H9 (cell line): ENCODE results near the gene RHOXF2B. TPM values are rescaled to one million over a fixed set of nuclear protein-coding genes. Genes with fewer than 3 reads are reported as not detected.
A peak's percentile ranks its signal among the peaks of the same experiment; 100 is the strongest.
"Not testable (repeated sequence)": the region's sequence is repeated elsewhere in the genome, so short reads cannot be mapped to it uniquely, and the experiment has no call there.

Source experiments
- DNase-seq: peaks from one replicate; pipeline ENCODE4 v3.0.0-alpha.2; 2017
- H2AFZ ChIP-seq: one replicate; pipeline ENCODE4 v1.6.1; 2013; ENCODE audit warnings: mild to moderate bottlenecking, low read length, control low read depth, moderate library complexity
- H2AK5ac ChIP-seq: 2 replicates; pipeline ENCODE4 v1.6.1; 2013; ENCODE audit warnings: low read length, control low read depth, mixed read lengths; ENCODE audit not compliant: insufficient read length
- H2BK120ac ChIP-seq: one replicate; pipeline ENCODE4 v1.6.1; 2013; ENCODE audit warnings: low read depth, mild to moderate bottlenecking, low read length, control low read depth, inconsistent platforms; ENCODE audit not compliant: poor library complexity, severe bottlenecking
- H2BK12ac ChIP-seq: 2 replicates; pipeline ENCODE4 v1.6.1; 2013; ENCODE audit warnings: low read length, control low read depth, mixed read lengths, low read depth; ENCODE audit not compliant: insufficient read length
- H2BK15ac ChIP-seq: 2 replicates; pipeline ENCODE4 v1.6.1; 2013; ENCODE audit warnings: low read depth, low read length, control low read depth
- H2BK20ac ChIP-seq: one replicate; pipeline ENCODE4 v1.6.1; 2013; ENCODE audit warnings: low read depth, mild to moderate bottlenecking, low read length, control low read depth, inconsistent platforms; ENCODE audit not compliant: poor library complexity, severe bottlenecking
- H2BK5ac ChIP-seq: 2 replicates; pipeline ENCODE4 v1.6.1; 2013; ENCODE audit warnings: low read length, control low read depth, mixed read lengths; ENCODE audit not compliant: insufficient read length
- H3K14ac ChIP-seq: 2 replicates; pipeline ENCODE4 v1.6.1; 2013; ENCODE audit warnings: low read length, control low read depth; ENCODE audit not compliant: insufficient read depth
- H3K18ac ChIP-seq: 2 replicates; pipeline ENCODE4 v1.6.1; 2013; ENCODE audit warnings: low read depth, mild to moderate bottlenecking, mixed read lengths, low read length, control low read depth; ENCODE audit not compliant: insufficient read length
- H3K23ac ChIP-seq: 2 replicates; pipeline ENCODE4 v1.6.1; 2013; ENCODE audit warnings: low read length, control low read depth, mixed read lengths, low read depth; ENCODE audit not compliant: insufficient read length
- H3K23me2 ChIP-seq: 2 replicates; pipeline ENCODE4 v1.6.1; 2013; ENCODE audit warnings: low read depth, mild to moderate bottlenecking, mixed read lengths, low read length, control low read depth; ENCODE audit not compliant: insufficient read length, poor library complexity, severe bottlenecking
- H3K27ac ChIP-seq: 2 replicates; pipeline ENCODE4 v1.5.1; 2013; ENCODE audit warnings: low read length, control low read depth, mixed read lengths, low read depth; ENCODE audit not compliant: insufficient read length
- H3K27me3 ChIP-seq: 2 replicates; pipeline ENCODE4 v1.6.1; 2013; ENCODE audit warnings: low read length, control low read depth, inconsistent platforms; ENCODE audit not compliant: insufficient read depth
- H3K4ac ChIP-seq: 2 replicates; pipeline ENCODE4 v1.6.1; 2013; ENCODE audit warnings: low read depth, mild to moderate bottlenecking, control low read depth, inconsistent platforms, low read length, moderate library complexity
- H3K4me1 ChIP-seq: 2 replicates; pipeline ENCODE4 v1.6.1; 2013; ENCODE audit warnings: low read length, control low read depth, inconsistent platforms; ENCODE audit not compliant: insufficient read depth
- H3K4me2 ChIP-seq: 2 replicates; pipeline ENCODE4 v1.6.1; 2013; ENCODE audit warnings: low read length, control low read depth, mixed read lengths; ENCODE audit not compliant: insufficient read length, insufficient read depth
- H3K56ac ChIP-seq: 2 replicates; pipeline ENCODE4 v1.6.1; 2013; ENCODE audit warnings: low read depth, mild to moderate bottlenecking, mixed read lengths, low read length, control low read depth; ENCODE audit not compliant: insufficient read length
- H3K79me1 ChIP-seq: 2 replicates; pipeline ENCODE4 v1.6.1; 2013; ENCODE audit warnings: low read depth, mild to moderate bottlenecking, moderate library complexity, low read length, control low read depth, inconsistent platforms; ENCODE audit not compliant: insufficient read depth, poor library complexity, severe bottlenecking
- H3K79me2 ChIP-seq: 2 replicates; pipeline ENCODE4 v1.6.1; 2013; ENCODE audit warnings: low read length, control low read depth, inconsistent platforms; ENCODE audit not compliant: insufficient read depth
- H3K9ac ChIP-seq: 2 replicates; pipeline ENCODE4 v1.6.1; 2013; ENCODE audit warnings: low read length, control low read depth, mixed read lengths; ENCODE audit not compliant: insufficient read length; ENCODE audit errors: extremely low read depth
- H3K9me3 ChIP-seq: one replicate; pipeline ENCODE4 v1.6.1; 2013; ENCODE audit warnings: low read depth, low read length, inconsistent platforms; ENCODE audit not compliant: control insufficient read depth
- H3T11ph ChIP-seq: one replicate; pipeline ENCODE4 v1.6.1; 2013; ENCODE audit warnings: mild to moderate bottlenecking, low read length, control low read depth, inconsistent platforms
- H4K20me1 ChIP-seq: one replicate; pipeline ENCODE4 v1.6.1; 2013; ENCODE audit not compliant: control insufficient read depth, insufficient read length, insufficient read depth
- H4K5ac ChIP-seq: 2 replicates; pipeline ENCODE4 v1.6.1; 2013; ENCODE audit warnings: low read depth, mild to moderate bottlenecking, mixed read lengths, low read length, control low read depth; ENCODE audit not compliant: insufficient read length
- H4K8ac ChIP-seq: replicated peaks from 2 replicates; pipeline ENCODE4 v1.6.1; 2013; ENCODE audit warnings: low read length, control low read depth, mixed read lengths, low read depth; ENCODE audit not compliant: insufficient read length
- H4K91ac ChIP-seq: 2 replicates; pipeline ENCODE4 v1.6.1; 2013; ENCODE audit warnings: low read depth, mild to moderate bottlenecking, moderate library complexity, mixed read lengths, low read length, control low read depth; ENCODE audit not compliant: insufficient read length
- H3K27ac Mint-ChIP-seq, 3 experiments: 2 replicates in 2 of 3; 3 replicates in 1 of 3; pipeline ENCODE4 v1.8.0; 2020 to 2021; ENCODE audit warnings: mixed read lengths in 3 of 3, mild to moderate bottlenecking in 1 of 3, moderate library complexity in 1 of 3
- H3K27me3 Mint-ChIP-seq: 2 replicates; pipeline ENCODE4 v1.8.0; 2021; ENCODE audit warnings: low read depth, mild to moderate bottlenecking, moderate library complexity, mixed read lengths
- H3K36me3 Mint-ChIP-seq, 3 experiments: 2 replicates in 2 of 3; 3 replicates in 1 of 3; pipeline ENCODE4 v1.8.0; 2020 to 2021; ENCODE audit warnings: low read depth in 3 of 3, mixed read lengths in 3 of 3; ENCODE audit not compliant: insufficient read depth in 1 of 3
- H3K4me1 Mint-ChIP-seq, 2 experiments: 2 replicates each; pipeline ENCODE4 v1.8.0; 2020; ENCODE audit warnings: mixed read lengths in 2 of 2
- H3K4me3 Mint-ChIP-seq, 2 experiments: 2 replicates in 1 of 2; 3 replicates in 1 of 2; pipeline ENCODE4 v1.8.0; 2020 to 2021; ENCODE audit warnings: mild to moderate bottlenecking in 2 of 2, mixed read lengths in 2 of 2, moderate library complexity in 1 of 2
- H3K9me3 Mint-ChIP-seq, 2 experiments: 2 replicates in 1 of 2; 3 replicates in 1 of 2; pipeline ENCODE4 v1.8.0; 2020; ENCODE audit warnings: mild to moderate bottlenecking in 2 of 2, mixed read lengths in 2 of 2, moderate library complexity in 1 of 2
- WGBS: extraction: QIAGEN DNeasy Blood & Tissue Kit; methylation state at CpG from one replicate; pipeline ENCODE4 v1.1.7; 2013; ENCODE audit warnings: missing lambda C conversion rate, low lambda C conversion rate, mixed read lengths; ENCODE audit not compliant: insufficient read length; ENCODE audit errors: extremely low coverage; 5-methylcytosine and 5-hydroxymethylcytosine counted together
- total RNA-seq: library from RNA; stranded (reverse); gene quantifications from 2 replicates; pipeline ENCODE4 v1.2.1, GENCODE V29; 2021
- TF ChIP-seq, protein P1 (sequence below): fragments of 200-600 bp; sonication (generic); conservative IDR thresholded peaks from 3 replicates; pipeline ENCODE4 v1.8.0; 2021; ENCODE audit warnings: antibody characterized with exemption, mild to moderate bottlenecking

The RHOXF2B gene
- total RNA-seq, 1 experiment from 2014 or later, result not detected

DNA sequence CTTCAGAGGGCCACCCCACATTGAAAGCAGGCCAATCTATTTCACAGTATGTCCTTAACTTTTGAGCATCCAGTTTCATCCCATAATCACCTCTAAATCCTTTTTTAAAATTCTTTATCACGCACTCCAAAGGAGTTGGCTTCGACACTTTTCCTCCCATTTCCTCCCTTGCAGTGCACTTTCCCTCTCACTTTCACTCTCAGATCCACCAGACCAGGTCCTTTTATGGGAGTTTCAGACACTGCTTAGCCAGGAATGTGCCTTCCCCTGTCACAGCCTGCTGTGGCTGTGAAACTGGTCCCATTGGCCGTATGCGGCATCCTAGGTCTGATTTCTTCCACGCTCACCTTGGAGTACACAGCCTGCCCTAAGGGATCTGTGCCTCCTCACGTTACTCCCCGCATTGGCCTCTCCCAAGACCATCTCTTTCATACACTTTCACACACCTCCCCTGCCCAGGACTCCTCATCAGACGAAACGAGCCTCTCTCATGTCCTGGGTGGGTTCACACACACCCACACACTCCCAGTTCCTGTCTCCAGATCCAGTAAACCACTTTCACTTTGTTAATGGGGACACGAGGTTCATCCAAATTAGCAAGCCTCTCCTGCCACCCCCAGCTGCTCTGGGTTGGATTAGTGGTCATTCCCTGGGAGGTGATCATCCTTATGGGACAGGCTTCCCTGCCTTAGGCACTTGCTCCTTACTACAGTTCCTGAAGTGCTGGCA, 10.0 kb upstream of the RHOXF2B start:
- no peaks in the 10 kb centered on the region; the same call in 1 of the 2 replicates for H3K27me3 Mint-ChIP-seq
- no peak overlapping the region for H4K8ac ChIP-seq
- no peak overlapping the region for H4K91ac ChIP-seq
- no peak overlapping the region for H3K27ac ChIP-seq
- no peak overlapping the region for H2BK15ac ChIP-seq
- H3K14ac ChIP-seq, result no peak overlapping the region
- no peak overlapping the region for H2BK20ac ChIP-seq
- H3K56ac ChIP-seq, result no peak overlapping the region
- peaks cover 13 to 15% of the 10 kb centered on the region in 2 experiments for H3K4me1 Mint-ChIP-seq
- H3K18ac ChIP-seq, result no peak overlapping the region
- H3K79me2 ChIP-seq, result no peaks in the 10 kb centered on the region
- no peaks in the 10 kb centered on the region for H4K20me1 ChIP-seq
- H2BK12ac ChIP-seq, result no peak overlapping the region
- TF ChIP-seq, protein P1, sequence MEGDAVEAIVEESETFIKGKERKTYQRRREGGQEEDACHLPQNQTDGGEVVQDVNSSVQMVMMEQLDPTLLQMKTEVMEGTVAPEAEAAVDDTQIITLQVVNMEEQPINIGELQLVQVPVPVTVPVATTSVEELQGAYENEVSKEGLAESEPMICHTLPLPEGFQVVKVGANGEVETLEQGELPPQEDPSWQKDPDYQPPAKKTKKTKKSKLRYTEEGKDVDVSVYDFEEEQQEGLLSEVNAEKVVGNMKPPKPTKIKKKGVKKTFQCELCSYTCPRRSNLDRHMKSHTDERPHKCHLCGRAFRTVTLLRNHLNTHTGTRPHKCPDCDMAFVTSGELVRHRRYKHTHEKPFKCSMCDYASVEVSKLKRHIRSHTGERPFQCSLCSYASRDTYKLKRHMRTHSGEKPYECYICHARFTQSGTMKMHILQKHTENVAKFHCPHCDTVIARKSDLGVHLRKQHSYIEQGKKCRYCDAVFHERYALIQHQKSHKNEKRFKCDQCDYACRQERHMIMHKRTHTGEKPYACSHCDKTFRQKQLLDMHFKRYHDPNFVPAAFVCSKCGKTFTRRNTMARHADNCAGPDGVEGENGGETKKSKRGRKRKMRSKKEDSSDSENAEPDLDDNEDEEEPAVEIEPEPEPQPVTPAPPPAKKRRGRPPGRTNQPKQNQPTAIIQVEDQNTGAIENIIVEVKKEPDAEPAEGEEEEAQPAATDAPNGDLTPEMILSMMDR, result no peak
- H2AFZ ChIP-seq, result no peak overlapping the region
- no peak for DNase-seq
- no peak overlapping the region for H3K4me3 Mint-ChIP-seq
- H3K79me1 ChIP-seq, result no peaks in the 10 kb centered on the region
- H2BK120ac ChIP-seq, result no peak overlapping the region
- H3K9me3 ChIP-seq, result peaks cover 21% of the 10 kb centered on the region
- no peak overlapping the region for H3K9ac ChIP-seq
- no peak overlapping the region for H3K4me2 ChIP-seq
- H2AK5ac ChIP-seq, result no peak overlapping the region
- no peak overlapping the region for H3K4ac ChIP-seq
- no peaks in the 10 kb centered on the region for H3K23me2 ChIP-seq
- H3K4me1 ChIP-seq, result no peaks in the 10 kb centered on the region; the same call in 1 of the 2 replicates
- no peak overlapping the region for H3K23ac ChIP-seq
- peaks cover 42 to 46% of the 10 kb centered on the region in 2 experiments for H3K9me3 Mint-ChIP-seq
- H2BK5ac ChIP-seq, result no peak overlapping the region
- H3K36me3 Mint-ChIP-seq, result peaks cover 0 to 4% (median 0%) of the 10 kb centered on the region in 3 experiments; a peak in 1 of 7 replicates
- peak overlapping the region in 1 of 3 experiments; percentile 16; a peak in 2 of 7 replicates for H3K27ac Mint-ChIP-seq
- WGBS, result no CpG with 5 or more reads among the region's 10 CpGs
- H4K5ac ChIP-seq, result no peak overlapping the region
- H3K27me3 ChIP-seq, result no peaks in the 10 kb centered on the region
- H3T11ph ChIP-seq, result no peak overlapping the region

DNA sequence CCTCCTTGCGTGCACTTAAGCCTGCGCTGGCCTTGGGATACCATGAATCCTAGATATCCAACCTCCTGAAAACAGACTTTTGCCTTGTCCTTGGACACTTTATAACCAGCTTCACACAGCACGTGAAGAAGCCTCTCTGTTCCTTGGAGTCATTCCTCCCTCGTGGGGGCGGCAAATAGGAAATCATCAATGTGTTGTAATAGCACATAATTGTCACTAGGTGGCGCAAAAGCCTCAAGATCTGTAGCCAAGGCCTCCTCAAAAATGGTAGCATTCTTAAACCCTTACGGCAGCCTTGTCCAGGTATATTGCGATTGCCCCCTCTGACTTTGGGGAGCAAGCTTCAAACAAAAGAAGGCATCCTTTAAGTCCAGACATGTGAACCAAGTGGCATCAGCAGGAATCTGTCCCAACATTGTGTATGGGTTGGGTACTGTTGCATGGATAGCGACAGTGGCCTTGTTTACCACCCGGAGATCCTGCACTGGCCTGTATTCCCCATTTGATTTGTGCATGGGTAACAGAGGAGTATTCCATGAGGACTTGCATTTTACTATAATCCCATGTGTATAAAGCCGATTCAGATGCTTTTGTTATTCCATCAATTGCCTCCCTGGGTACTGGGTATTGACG, 8.2 kb upstream of the RHOXF2B start:
- H4K8ac ChIP-seq, H3K4me1 ChIP-seq, H4K20me1 ChIP-seq, H3K4me2 ChIP-seq, H3K27me3 ChIP-seq, H2AFZ ChIP-seq, H2BK120ac ChIP-seq, H4K91ac ChIP-seq, H3K79me1 ChIP-seq, H4K5ac ChIP-seq, H3K56ac ChIP-seq, H3K79me2 ChIP-seq, H3K27me3 Mint-ChIP-seq, H3K9ac ChIP-seq, H2BK20ac ChIP-seq, H3K4me3 Mint-ChIP-seq, H2BK5ac ChIP-seq, H3K18ac ChIP-seq, H3K4ac ChIP-seq, H3K27ac Mint-ChIP-seq, H2BK12ac ChIP-seq, H3K14ac ChIP-seq, H2BK15ac ChIP-seq, H3K23me2 ChIP-seq, H3K27ac ChIP-seq, H3K23ac ChIP-seq, H2AK5ac ChIP-seq, H3T11ph ChIP-seq, H3K36me3 Mint-ChIP-seq, DNase-seq: not testable (repeated sequence)
- H3K4me1 Mint-ChIP-seq, result peaks cover 9 to 11% of the 10 kb centered on the region in 2 experiments
- peaks cover 32 to 35% of the 10 kb centered on the region in 2 experiments for H3K9me3 Mint-ChIP-seq
- H3K9me3 ChIP-seq, result peaks cover 17% of the 10 kb centered on the region
- WGBS, result no CpG with 5 or more reads among the region's 12 CpGs
